ENCODE results near the gene GMCL2. TPM values are rescaled to one million over a fixed set of nuclear protein-coding genes. Genes with fewer than 3 reads are reported as not detected.

The GMCL2 gene
- polyA plus RNA-seq, 1 donor (not counting 4 experiments of a cell fraction or from before 2014, with no cell fraction given) = not detected

GRCh38 chr5:178150977-178151734 is 36.0 kb downstream of the GMCL2 start:
- no peaks in the 10 kb centered on the region for H3K27me3 ChIP-seq (ENCODE audit: control insufficient read depth, extremely low read depth, insufficient read depth, low read length)
- H3K4me1 ChIP-seq (ENCODE audit: control insufficient read depth, extremely low read depth, insufficient read depth, low read length) = peaks cover 20% of the 10 kb centered on the region
- H2AFZ ChIP-seq (ENCODE audit: control insufficient read depth, low read length) = no peak overlapping the region
- no peaks in the 10 kb centered on the region for H3K9me3 ChIP-seq (ENCODE audit: control insufficient read depth, low read depth, low read length)
- peaks cover 2% of the 10 kb centered on the region for H4K20me1 ChIP-seq (ENCODE audit: control insufficient read depth, extremely low read depth, insufficient read depth, low read length)
- TF ChIP-seq CTCF (optimal IDR thresholded peaks at IDR 0.05 in 1 of 3, IDR thresholded peaks at IDR 0.05 in 1 of 3, conservative IDR thresholded peaks at IDR 0.05 in 1 of 3; ENCODE audit: extremely low read depth in 1 of 3, insufficient read depth in 2 of 3, low read length in 3 of 3) (peak in 2 of 3 experiments; percentile 7 to 32), EZH2 (IDR thresholded peaks at IDR 0.05; ENCODE audit: low read length) (no peak)
- dilution Hi-C loops (cut with MboI; ENCODE audit: extremely low pct_ligation_motif_present, low sequenced_read_pairs) = no loop called here
- no peak overlapping the region for H3K9ac ChIP-seq (ENCODE audit: control insufficient read depth, extremely low read depth, insufficient read depth, low read length)
- no peak overlapping the region for H3K4me3 ChIP-seq (ENCODE audit: control insufficient read depth in 2 of 3, extremely low read depth in 1 of 3, insufficient read depth in 2 of 3, low read depth in 1 of 3, low read length in 3 of 3)
- peaks cover 23% of the 10 kb centered on the region for H3K79me2 ChIP-seq (ENCODE audit: control insufficient read depth, insufficient read depth, low read length)
- no peak overlapping the region for H3K4me2 ChIP-seq (ENCODE audit: control insufficient read depth, extremely low read depth, insufficient read depth, low read depth, low read length)
- H3K9me1 ChIP-seq (ENCODE audit: control insufficient read depth, extremely low read depth, insufficient read depth, low read length) = no peaks in the 10 kb centered on the region
- H3K36me3 ChIP-seq (ENCODE audit: control insufficient read depth in 2 of 2, extremely low read depth in 1 of 2, insufficient read depth in 2 of 2, low read length in 2 of 2) = peaks cover 28 to 45% of the 10 kb centered on the region in 2 experiments
- DNase-seq (ENCODE audit: low read depth, low spot score) = no peak
- no peak for FAIRE-seq
- no peak overlapping the region for H3K27ac ChIP-seq (ENCODE audit: control insufficient read depth, insufficient read depth, low read length)

GRCh38 chr5:178149199-178149932 is 37.8 kb downstream of the GMCL2 start:
- peaks cover 8% of the 10 kb centered on the region for H4K20me1 ChIP-seq (ENCODE audit: control insufficient read depth, extremely low read depth, insufficient read depth, low read length)
- H3K9me1 ChIP-seq (ENCODE audit: control insufficient read depth, extremely low read depth, insufficient read depth, low read length) = no peaks in the 10 kb centered on the region
- TF ChIP-seq CTCF (optimal IDR thresholded peaks at IDR 0.05 in 1 of 3, IDR thresholded peaks at IDR 0.05 in 1 of 3, conservative IDR thresholded peaks at IDR 0.05 in 1 of 3; ENCODE audit: extremely low read depth in 1 of 3, insufficient read depth in 2 of 3, low read length in 3 of 3) (no peak), EZH2 (IDR thresholded peaks at IDR 0.05; ENCODE audit: low read length) (no peak)
- dilution Hi-C loops (cut with MboI; ENCODE audit: extremely low pct_ligation_motif_present, low sequenced_read_pairs) = no loop called here
- H3K4me1 ChIP-seq (ENCODE audit: control insufficient read depth, extremely low read depth, insufficient read depth, low read length) = peaks cover 25% of the 10 kb centered on the region
- no peak overlapping the region for H3K4me3 ChIP-seq (ENCODE audit: control insufficient read depth in 2 of 3, extremely low read depth in 1 of 3, insufficient read depth in 2 of 3, low read depth in 1 of 3, low read length in 3 of 3)
- H3K36me3 ChIP-seq (ENCODE audit: control insufficient read depth in 2 of 2, extremely low read depth in 1 of 2, insufficient read depth in 2 of 2, low read length in 2 of 2) = peaks cover 28 to 50% of the 10 kb centered on the region in 2 experiments
- no peaks in the 10 kb centered on the region for H3K27me3 ChIP-seq (ENCODE audit: control insufficient read depth, extremely low read depth, insufficient read depth, low read length)
- FAIRE-seq (no peak), DNase-seq (ENCODE audit: low read depth, low spot score) (no peak)
- no peak overlapping the region for H2AFZ ChIP-seq (ENCODE audit: control insufficient read depth, low read length)
- H3K27ac ChIP-seq (ENCODE audit: control insufficient read depth, insufficient read depth, low read length) = no peak overlapping the region
- H3K9me3 ChIP-seq (ENCODE audit: control insufficient read depth, low read depth, low read length) = no peaks in the 10 kb centered on the region
- peaks cover 23% of the 10 kb centered on the region for H3K79me2 ChIP-seq (ENCODE audit: control insufficient read depth, insufficient read depth, low read length)
- no peak overlapping the region for H3K9ac ChIP-seq (ENCODE audit: control insufficient read depth, extremely low read depth, insufficient read depth, low read length)
- H3K4me2 ChIP-seq (ENCODE audit: control insufficient read depth, extremely low read depth, insufficient read depth, low read depth, low read length) = no peak overlapping the region
